ENCODE results near the gene CDK5RAP2.

The CDK5RAP2 gene

GRCh38 chr9:120436446-120436845, 143.5 kb downstream of the CDK5RAP2 start:
- DNase-seq (ENCODE audit: low read depth in 2 of 2) = no peak
- H3K4me3 ChIP-seq (replicated peaks in 1 of 2; ENCODE audit: low read depth in 2 of 2, low read length in 2 of 2) = no peak overlapping the region
- no peak for TF ChIP-seq CTCF (IDR thresholded peaks at IDR 0.05; ENCODE audit: low read depth, low read length)

- TF ChIP-seq CTCF (IDR thresholded peaks at IDR 0.05; ENCODE audit: low read depth, low read length) = no peak
- peak; percentile 50 to 65 for DNase-seq (ENCODE audit: low read depth in 2 of 2)
- no peak overlapping the region for H3K4me3 ChIP-seq (replicated peaks in 1 of 2; ENCODE audit: low read depth in 2 of 2, low read length in 2 of 2)
Observed at GRCh38 chr9:120435091-120435490, 144.9 kb downstream of the CDK5RAP2 start.

- TF ChIP-seq CTCF (IDR thresholded peaks at IDR 0.05; ENCODE audit: low read depth, low read length) = no peak
- no peak overlapping the region for H3K4me3 ChIP-seq (replicated peaks in 1 of 2; ENCODE audit: low read depth in 2 of 2, low read length in 2 of 2)
- DNase-seq (ENCODE audit: low read depth in 2 of 2) = peak; percentile 63 to 94
Observed at GRCh38 chr9:120434532-120434931, 145.4 kb downstream of the CDK5RAP2 start.

- no peak for DNase-seq (ENCODE audit: low read depth in 2 of 2)
- no peak overlapping the region for H3K4me3 ChIP-seq (replicated peaks in 1 of 2; ENCODE audit: low read depth in 2 of 2, low read length in 2 of 2)
- TF ChIP-seq CTCF (IDR thresholded peaks at IDR 0.05; ENCODE audit: low read depth, low read length) = no peak
Observed at GRCh38 chr9:120433701-120434100, 146.3 kb downstream of the CDK5RAP2 start.

GRCh38 chr9:120432600-120432999, 147.4 kb downstream of the CDK5RAP2 start:
- no peak for DNase-seq (ENCODE audit: low read depth in 2 of 2)
- H3K4me3 ChIP-seq (replicated peaks in 1 of 2; ENCODE audit: low read depth in 2 of 2, low read length in 2 of 2) = no peak overlapping the region
- TF ChIP-seq CTCF (IDR thresholded peaks at IDR 0.05; ENCODE audit: low read depth, low read length) = no peak

- no peak overlapping the region for H3K4me3 ChIP-seq (replicated peaks in 1 of 2; ENCODE audit: low read depth in 2 of 2, low read length in 2 of 2)
- no peak for DNase-seq (ENCODE audit: low read depth in 2 of 2)
- TF ChIP-seq CTCF (IDR thresholded peaks at IDR 0.05; ENCODE audit: low read depth, low read length) = no peak
Observed at GRCh38 chr9:120431268-120431667, 148.7 kb downstream of the CDK5RAP2 start.

- H3K4me3 ChIP-seq (replicated peaks in 1 of 2; ENCODE audit: low read depth in 2 of 2, low read length in 2 of 2) = no peak overlapping the region
- no peak for TF ChIP-seq CTCF (IDR thresholded peaks at IDR 0.05; ENCODE audit: low read depth, low read length)
- no peak for DNase-seq (ENCODE audit: low read depth in 2 of 2)
Observed at GRCh38 chr9:120424248-120424647, 155.7 kb downstream of the CDK5RAP2 start.

Data from cardiac fibroblast (primary cell).